Stimulated activated CD4-positive, alpha-beta T cell treated with anti-CD3 and anti-CD28 coated beads, Interleukin-15, amount 100 ng/mL, for 1 hour (primary cell): ENCODE data around the gene MLLT3.

Source experiments
- DNase-seq, 2 donors: peaks; one replicate each; pipeline ENCODE4 v3.0.0-alpha.2; 2020; ENCODE audit warnings: low read depth in 1 of 2, low spot score in 1 of 2

Gene MLLT3

DNA sequence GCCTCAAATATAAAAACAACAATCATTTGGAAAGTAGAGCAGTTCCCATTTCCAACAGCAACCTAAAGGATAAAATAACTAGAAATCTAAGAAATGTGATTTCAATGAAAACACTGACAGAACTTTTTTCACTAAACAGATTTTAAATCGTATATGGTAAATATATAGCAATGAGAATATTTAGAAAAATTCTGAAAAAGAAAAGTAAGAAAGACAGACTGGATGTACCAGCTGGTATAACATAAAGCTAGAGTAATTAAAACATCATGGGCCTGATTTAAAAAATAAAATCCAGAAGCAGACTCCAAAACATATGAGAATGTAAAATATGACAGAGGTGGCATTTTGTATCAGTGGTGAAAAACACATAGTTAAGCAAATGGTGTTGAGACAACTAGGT is 308.9 kb downstream of the MLLT3 start:
- no peak for DNase-seq

DNA sequence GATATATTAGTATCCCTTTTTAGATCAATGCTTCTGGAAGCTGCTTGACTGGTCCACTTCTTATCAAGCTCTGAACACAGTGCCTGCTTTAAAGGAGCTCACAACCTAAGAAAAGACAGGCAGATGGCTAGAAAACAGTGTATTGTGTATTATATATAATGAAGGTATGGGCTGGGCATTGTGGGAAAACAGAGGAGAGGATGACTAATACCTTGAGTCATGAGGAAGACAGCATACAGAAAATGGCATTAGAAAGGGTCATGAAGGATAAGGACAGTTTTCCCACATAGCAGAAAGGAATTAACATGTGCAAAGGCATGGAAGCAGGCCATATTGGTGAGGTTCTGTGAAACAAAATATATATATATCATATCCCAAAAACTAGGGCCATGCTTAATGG is 309.6 kb downstream of the MLLT3 start:
- no peak for DNase-seq

DNA sequence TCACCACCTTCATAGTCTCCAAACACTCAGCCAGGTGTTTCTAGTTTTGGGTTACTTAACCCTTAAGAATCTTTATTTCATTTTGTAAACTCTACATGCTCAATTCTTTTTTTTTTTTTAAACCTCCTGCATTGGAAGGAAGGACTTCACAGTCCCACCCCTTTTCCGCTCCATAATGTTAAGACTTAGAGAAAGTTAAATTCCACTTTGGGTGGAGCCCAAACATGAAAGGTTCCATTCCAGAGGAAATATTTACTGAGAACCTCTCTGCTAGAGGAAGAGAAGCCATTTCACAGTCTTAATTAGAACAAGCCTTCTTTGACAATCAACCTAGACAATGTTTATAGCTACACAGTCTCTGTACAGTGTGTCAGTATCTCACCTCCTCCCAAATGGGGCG is 312.3 kb downstream of the MLLT3 start:
- no peak for DNase-seq

DNA sequence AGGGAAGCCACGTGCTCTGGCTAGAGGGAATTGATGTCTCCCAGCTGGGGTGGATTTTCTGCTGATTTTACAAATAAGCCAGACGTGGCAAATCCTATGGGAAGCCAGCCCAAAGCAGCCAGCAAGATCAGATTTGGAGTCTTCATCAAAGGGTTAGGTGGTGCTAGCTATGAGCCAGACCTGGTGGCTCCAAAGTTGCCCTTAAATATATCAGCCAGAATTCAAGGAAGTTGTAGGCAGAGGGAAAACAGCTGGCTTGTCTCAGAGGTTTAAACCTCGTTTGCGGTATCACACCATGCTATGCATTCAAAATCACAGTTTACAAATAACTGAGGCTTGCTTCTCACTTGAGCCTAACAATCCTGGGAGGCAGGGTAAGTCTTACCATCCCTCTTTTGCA is 313.2 kb downstream of the MLLT3 start:
- no peak for DNase-seq

DNA sequence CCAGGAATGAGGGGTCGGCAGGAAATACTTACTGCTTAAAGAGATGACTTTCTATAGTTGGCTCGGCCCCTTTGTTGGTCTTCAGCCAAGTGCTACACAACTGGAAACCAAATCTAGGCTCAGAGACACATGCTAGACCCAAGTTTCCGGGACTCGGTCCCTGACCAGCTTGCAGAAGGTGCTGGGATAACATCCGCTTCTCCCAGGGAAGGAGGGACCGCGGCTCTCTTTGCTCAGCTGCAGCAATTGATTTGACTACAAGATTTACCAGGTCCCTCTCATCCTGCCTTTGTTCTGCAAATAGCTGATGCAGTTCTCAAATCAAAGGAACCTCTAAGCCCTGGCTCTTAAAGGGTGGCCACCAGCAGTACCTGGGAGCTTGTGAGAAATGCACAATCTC is 314.7 kb downstream of the MLLT3 start:
- no peak for DNase-seq

DNA sequence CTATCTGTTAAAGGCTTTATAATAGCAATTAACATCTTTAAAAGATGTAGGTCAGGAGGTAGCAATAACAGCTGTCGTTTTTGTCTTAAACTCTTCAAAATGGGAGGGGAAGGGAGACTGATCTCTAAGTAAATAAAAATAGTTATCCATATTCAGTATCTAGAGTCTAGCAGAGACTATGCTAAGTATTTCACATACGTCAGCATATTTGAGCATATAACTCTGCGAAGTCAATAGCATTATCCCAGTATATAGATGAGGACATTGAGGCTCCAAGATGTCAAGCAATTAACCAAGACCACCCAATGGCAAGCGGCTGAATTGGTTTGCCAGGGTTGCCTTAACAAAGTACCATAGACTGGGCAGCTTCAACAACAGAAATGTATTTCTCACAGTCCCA is 316.8 kb downstream of the MLLT3 start:
- DNase-seq, result no peak

DNA sequence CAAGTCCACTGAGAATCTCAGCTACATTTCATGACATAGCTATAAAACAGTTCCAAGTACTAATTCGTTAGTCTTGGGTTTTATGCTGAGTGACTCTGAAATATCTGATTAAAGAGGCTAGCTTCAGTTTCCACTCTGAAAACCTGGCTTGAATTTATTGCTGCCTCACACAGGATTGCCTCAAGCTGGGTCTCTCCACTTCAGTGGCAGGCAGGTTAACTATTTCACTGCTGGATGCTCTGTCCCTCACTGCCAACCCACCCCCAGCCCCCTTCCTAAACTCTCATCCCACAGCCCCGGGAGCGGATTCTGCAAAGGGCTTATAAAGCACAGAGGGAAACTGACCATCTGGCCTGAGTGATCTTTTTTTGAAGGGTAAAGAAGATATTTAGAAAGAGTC is 318.3 kb downstream of the MLLT3 start:
- no peak for DNase-seq

DNA sequence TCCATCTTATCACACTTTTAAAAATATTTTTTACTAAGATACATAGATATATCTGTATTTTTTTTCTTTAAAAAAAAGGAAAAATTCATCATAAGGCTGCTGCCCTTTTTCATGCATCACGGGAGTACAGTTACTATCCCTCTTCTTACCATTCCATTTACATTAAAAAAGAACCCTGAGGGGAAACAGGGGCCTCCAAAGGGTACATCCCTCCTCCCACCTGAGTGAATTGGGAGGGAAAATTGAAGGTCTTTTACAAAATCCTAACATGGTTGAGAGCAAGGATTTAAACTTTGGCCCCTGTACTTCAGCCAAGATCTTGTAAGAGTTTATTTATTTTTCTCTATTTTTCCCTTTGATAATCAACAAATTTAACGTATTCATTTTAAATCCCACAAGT is 319.2 kb downstream of the MLLT3 start:
- no peak for DNase-seq

DNA sequence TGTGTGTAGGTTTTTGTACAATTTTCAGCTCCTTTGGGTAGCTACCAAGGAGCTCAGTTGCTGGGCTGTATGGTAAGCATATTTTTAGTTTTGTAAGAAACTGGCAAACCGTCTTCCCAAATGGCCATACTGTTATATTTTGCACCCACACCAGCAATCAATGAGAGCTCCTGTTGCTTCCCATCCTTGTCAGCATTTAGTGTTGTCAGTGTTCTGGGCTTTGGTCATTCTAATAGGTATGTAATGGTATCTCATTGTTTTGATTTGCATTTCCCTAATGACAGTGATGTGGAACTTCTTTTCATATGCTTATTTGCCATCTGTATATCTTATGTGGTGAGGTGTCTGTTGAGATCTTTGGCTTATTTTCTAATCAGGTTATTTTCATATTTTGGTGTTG is 320.1 kb downstream of the MLLT3 start:
- DNase-seq, result no peak

DNA sequence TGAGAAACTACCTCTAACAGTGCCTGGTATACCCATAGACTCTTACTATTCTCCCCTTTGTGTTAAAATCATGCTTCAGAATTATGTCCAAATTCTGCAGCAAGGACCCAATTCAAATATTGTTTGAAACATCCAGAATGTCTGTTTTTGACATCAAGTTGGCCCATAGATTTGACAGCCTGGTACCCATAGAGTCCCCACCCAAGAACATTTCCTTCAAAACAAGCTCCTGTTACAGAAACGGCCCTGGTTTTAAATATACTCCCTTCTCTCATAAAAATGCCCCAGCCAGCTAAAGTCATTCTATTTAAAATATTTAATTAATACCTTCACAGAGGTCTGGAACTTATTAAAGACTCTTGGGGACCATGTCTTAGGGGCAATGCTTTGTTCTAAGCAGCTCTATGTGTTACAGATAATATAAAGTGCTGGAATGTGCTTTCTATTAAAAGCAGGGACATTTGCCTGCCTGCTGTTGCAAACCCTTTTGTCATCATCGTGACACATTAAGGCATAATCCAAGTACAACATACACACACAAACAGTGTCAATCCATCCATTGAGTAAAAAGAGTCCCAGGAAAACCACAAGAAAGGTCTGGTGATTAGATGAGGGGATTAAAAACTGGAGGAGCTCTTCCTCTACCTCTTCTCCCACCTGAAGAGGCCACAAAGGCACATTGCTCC is 321.7 kb downstream of the MLLT3 start:
- no peak for DNase-seq

DNA sequence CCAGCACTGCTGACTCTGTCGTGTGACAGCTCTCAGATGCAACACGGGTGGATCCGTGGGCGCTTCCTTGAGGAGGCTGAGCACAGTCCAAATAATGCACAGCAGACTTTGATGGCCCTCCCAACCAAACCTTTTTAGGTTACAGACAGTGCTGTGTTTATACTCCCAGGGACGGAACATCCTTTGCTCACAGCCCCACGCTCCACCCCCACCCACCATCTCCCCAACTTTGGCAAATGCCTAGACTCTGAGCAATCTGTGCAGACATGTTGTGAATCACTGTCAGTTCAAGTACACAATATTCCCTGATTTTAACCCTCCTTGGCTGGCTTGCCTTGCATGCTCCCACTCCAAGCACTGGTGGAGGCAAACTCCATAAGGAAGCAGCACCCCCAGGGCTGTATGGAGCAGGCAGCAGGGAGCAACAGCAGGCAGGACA is 324.6 kb downstream of the MLLT3 start:
- no peak for DNase-seq

DNA sequence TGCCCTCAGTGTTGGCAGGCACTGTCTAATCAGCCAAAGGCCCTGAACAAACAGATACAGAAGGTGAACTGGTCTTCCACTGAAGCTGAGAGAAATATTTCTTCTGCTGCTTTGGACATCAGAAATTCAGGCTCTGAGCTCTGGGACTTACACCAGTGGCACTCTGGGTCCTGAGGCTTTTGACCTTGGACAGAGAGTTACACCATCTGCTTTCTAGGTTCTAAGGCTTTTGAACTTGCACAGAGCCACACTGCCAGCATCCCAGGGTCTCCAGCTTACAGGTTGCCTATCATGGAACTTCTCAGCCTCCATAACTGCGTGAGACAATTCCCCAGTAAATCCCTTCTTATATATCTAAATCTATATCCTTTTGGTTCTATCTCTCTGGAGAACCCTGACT is 326.7 kb downstream of the MLLT3 start:
- no peak for DNase-seq

DNA sequence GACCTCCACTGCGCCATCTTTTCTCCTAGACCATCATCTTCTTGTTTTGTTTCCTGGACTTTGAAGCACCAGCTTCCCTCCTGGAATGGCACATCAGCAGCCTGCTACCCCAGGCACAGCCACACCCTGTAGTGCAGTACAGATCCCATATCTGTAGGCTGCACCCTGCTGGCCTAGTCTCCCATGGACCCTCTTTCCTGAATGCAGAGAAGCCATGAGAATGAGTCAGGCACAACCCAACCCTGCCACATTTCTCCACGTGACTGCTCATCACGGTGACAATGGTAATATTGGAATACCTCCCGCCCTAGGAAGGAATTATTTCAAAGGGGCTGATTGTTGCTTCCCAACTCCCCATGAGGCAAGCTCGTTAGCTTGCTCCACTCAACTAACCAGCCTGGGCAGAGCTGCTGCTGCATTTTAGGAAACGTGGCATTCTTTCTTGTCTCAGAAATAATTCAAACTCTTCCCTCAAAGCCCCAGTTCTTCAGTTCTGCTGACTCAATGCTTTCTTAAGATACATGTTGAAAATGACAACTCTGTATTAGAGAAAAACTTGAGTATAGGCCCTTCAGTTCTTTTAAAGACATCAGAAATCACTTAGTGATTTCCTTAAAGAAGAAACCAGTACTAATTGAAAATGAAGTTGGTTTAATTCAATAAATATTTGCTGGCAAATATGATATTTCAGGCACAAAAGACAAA is 328.1 kb downstream of the MLLT3 start:
- DNase-seq, result no peak

DNA sequence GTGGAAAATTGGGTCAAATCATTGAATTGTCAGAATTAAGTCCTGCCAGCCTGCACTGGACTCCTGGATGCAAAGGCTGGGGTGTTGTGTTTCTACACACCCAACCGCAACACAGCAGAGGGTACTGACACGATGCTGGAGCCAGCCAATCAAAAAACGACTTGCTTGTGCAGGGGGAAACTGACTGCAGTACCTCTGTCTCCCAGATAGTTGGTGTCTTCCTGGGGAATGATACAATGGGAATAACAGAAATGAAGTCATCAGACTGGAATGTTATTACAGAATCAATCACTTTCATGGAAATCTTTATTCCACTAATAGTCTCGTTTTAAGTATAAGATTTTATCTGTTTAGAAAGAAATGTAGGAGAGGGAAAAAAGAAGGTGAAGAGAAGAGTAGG is 330.3 kb downstream of the MLLT3 start:
- DNase-seq, result no peak
